H1 (cell line): ENCODE results near the gene ZNF763. TPM values are rescaled to one million over a fixed set of nuclear protein-coding genes. Genes with fewer than 3 reads are reported as not detected.

Experiments used
- CTCF ChIA-PET: fragments of 300-600 bp; sonication (Branson Sonifier 250); formaldehyde crosslinking; loops from one replicate; lab custom pipeline; 2021; ENCODE audit not compliant: partially characterized antibody; lab: Charles Lee
- POLR2A ChIA-PET: fragments of 300-600 bp; sonication (Branson Sonifier 250); formaldehyde crosslinking; loops from one replicate; lab custom pipeline; 2021; ENCODE audit warnings: inconsistent platforms; ENCODE audit not compliant: partially characterized antibody; lab: Charles Lee
- DNase-seq, 2 experiments: peaks; one replicate each; pipeline versions ENCODE4 v3.0.0 to v3.0.0-alpha.2; 2010 to 2022; ENCODE audit warnings: low spot score in 2 of 2, low read depth in 1 of 2, mixed read lengths in 1 of 2
- FAIRE-seq: peaks from 2 replicates; lab custom pipeline; 2011; peaks lifted over from hg19 to GRCh38; lab: Jason Lieb, UNC
- H2AFZ ChIP-seq: 2 replicates; pipeline ENCODE4 v1.8.1; 2012; ENCODE audit warnings: low read length, inconsistent platforms
- H2AK5ac ChIP-seq: 2 replicates; pipeline ENCODE4 v1.6.1; 2013; ENCODE audit warnings: low read depth, low read length
- H2BK120ac ChIP-seq: replicated peaks from 2 replicates; pipeline ENCODE3; 2013; ENCODE audit warnings: low read depth, low read length, inconsistent platforms
- H2BK12ac ChIP-seq: 2 replicates; pipeline ENCODE4 v1.6.1; 2013; ENCODE audit warnings: low read depth, low read length
- H2BK15ac ChIP-seq: 2 replicates; pipeline ENCODE4 v1.6.1; 2013; ENCODE audit warnings: low read length
- H2BK20ac ChIP-seq: 2 replicates; pipeline ENCODE4 v1.6.1; 2013; ENCODE audit warnings: low read length
- H2BK5ac ChIP-seq: 2 replicates; pipeline ENCODE4 v1.6.1; 2013; ENCODE audit warnings: low read depth, low read length
- H3K14ac ChIP-seq: 2 replicates; pipeline ENCODE4 v1.6.1; 2013; ENCODE audit warnings: inconsistent platforms; ENCODE audit not compliant: insufficient read length
- H3K18ac ChIP-seq: 2 replicates; pipeline ENCODE4 v1.6.1; 2013; ENCODE audit warnings: low read length; ENCODE audit errors: extremely low read depth
- H3K23ac ChIP-seq: 2 replicates; pipeline ENCODE4 v1.6.1; 2013; ENCODE audit warnings: inconsistent platforms; ENCODE audit not compliant: insufficient read length
- H3K23me2 ChIP-seq: 2 replicates; pipeline ENCODE4 v1.6.1; 2013; ENCODE audit warnings: low read depth, low read length
- H3K27ac ChIP-seq: 2 replicates; pipeline ENCODE4 v1.6.1; 2011; ENCODE audit warnings: low read depth, low read length, inconsistent platforms
- H3K27me3 ChIP-seq, 4 experiments: replicated peaks in 1 of 4; 1 replicate in 1 of 4; 2 replicates in 3 of 4; pipeline versions ENCODE4 v1.6.1 to v1.8.1; 2011 to 2013; ENCODE audit warnings: low read length in 3 of 4, mild to moderate bottlenecking in 3 of 4, inconsistent platforms in 2 of 4, mixed read lengths in 2 of 4, moderate library complexity in 1 of 4; ENCODE audit not compliant: control insufficient read depth in 3 of 4, insufficient read depth in 3 of 4; ENCODE audit errors: extremely low read depth in 1 of 4
- H3K36me3 ChIP-seq, 4 experiments: 2 replicates each; pipeline versions ENCODE4 v1.6.1 to v1.8.1; 2011 to 2013; ENCODE audit warnings: mild to moderate bottlenecking in 4 of 4, low read length in 3 of 4, moderate library complexity in 2 of 4, control low read depth in 1 of 4, inconsistent platforms in 1 of 4; ENCODE audit not compliant: insufficient read depth in 4 of 4, control insufficient read depth in 2 of 4
- H3K4ac ChIP-seq: replicated peaks from 2 replicates; pipeline ENCODE3; 2013; ENCODE audit warnings: low read length, low read depth, mixed read lengths, inconsistent platforms; ENCODE audit not compliant: insufficient read length
- H3K4me1 ChIP-seq, 4 experiments: replicated peaks in 1 of 4; 1 replicate in 1 of 4; 2 replicates in 3 of 4; pipeline versions ENCODE4 v1.6.1 to v1.8.1; 2011 to 2013; ENCODE audit warnings: low read length in 3 of 4, inconsistent platforms in 2 of 4, mixed read lengths in 1 of 4; ENCODE audit not compliant: insufficient read depth in 4 of 4, control insufficient read depth in 3 of 4
- H3K4me2 ChIP-seq, 2 experiments: 2 replicates each; pipeline versions ENCODE4 v1.6.1 to v1.8.1; 2011 to 2013; ENCODE audit warnings: low read depth in 2 of 2, low read length in 2 of 2, control low read depth in 1 of 2, inconsistent platforms in 1 of 2, mild to moderate bottlenecking in 1 of 2; ENCODE audit not compliant: insufficient read depth in 1 of 2
- H3K4me3 ChIP-seq, 4 experiments: fragments of 200-600, 300-600 bp in 1 of 4; sonication (generic), shearing (Covaris generic), sonication (Bioruptor Twin) in 1 of 4; 2 replicates each; pipeline versions ENCODE4 v1.5.1 to v1.8.1; 2011 to 2016; ENCODE audit warnings: low read length in 4 of 4, low read depth in 3 of 4, control low read depth in 2 of 4, inconsistent platforms in 2 of 4, mild to moderate bottlenecking in 2 of 4, mixed read lengths in 1 of 4, moderate library complexity in 1 of 4; ENCODE audit not compliant: insufficient read depth in 2 of 4; ENCODE audit errors: extremely low read depth in 1 of 4
- H3K56ac ChIP-seq: replicated peaks from 2 replicates; pipeline ENCODE3; 2013; ENCODE audit warnings: low read depth, mild to moderate bottlenecking, mixed read lengths, low read length, inconsistent platforms; ENCODE audit not compliant: insufficient read length
- H3K79me1 ChIP-seq: 2 replicates; pipeline ENCODE4 v1.6.1; 2013; ENCODE audit warnings: low read depth, low read length, control low read depth
- H3K79me2 ChIP-seq, 2 experiments: 2 replicates each; pipeline versions ENCODE4 v1.6.1 to v1.8.1; 2012 to 2013; ENCODE audit warnings: low read length in 2 of 2, mild to moderate bottlenecking in 2 of 2, inconsistent platforms in 1 of 2; ENCODE audit not compliant: insufficient read depth in 2 of 2, control insufficient read depth in 1 of 2
- H3K9ac ChIP-seq, 4 experiments: replicated peaks in 1 of 4; 1 replicate in 1 of 4; 2 replicates in 3 of 4; pipeline versions ENCODE4 v1.6.1 to v1.8.1; 2011 to 2013; ENCODE audit warnings: low read depth in 3 of 4, low read length in 3 of 4, control low read depth in 2 of 4, mild to moderate bottlenecking in 2 of 4, moderate library complexity in 2 of 4, inconsistent platforms in 1 of 4; ENCODE audit errors: extremely low read depth in 1 of 4
- H3K9me3 ChIP-seq, 2 experiments: 2 replicates each; pipeline versions ENCODE4 v1.6.1 to v1.8.1; 2012 to 2013; ENCODE audit warnings: mild to moderate bottlenecking in 2 of 2, moderate library complexity in 2 of 2, control low read depth in 1 of 2, inconsistent platforms in 1 of 2, low read depth in 1 of 2, low read length in 1 of 2, mixed read lengths in 1 of 2; ENCODE audit not compliant: insufficient read depth in 2 of 2
- H4K20me1 ChIP-seq, 2 experiments: replicated peaks in 1 of 2; 2 replicates each; pipeline versions ENCODE3 to v1.8.1; 2011 to 2013; ENCODE audit warnings: inconsistent platforms in 2 of 2, low read length in 2 of 2, mild to moderate bottlenecking in 1 of 2; ENCODE audit not compliant: insufficient read depth in 2 of 2, control insufficient read depth in 1 of 2
- H4K5ac ChIP-seq: 2 replicates; pipeline ENCODE4 v1.6.1; 2013; ENCODE audit warnings: low read length, low read depth, mixed read lengths, inconsistent platforms; ENCODE audit not compliant: insufficient read length
- H4K8ac ChIP-seq: 2 replicates; pipeline ENCODE4 v1.8.0; 2013; ENCODE audit warnings: mild to moderate bottlenecking, moderate library complexity, low read length, inconsistent platforms; ENCODE audit not compliant: insufficient read depth; ENCODE audit errors: extremely low read depth
- H4K91ac ChIP-seq: replicated peaks from 2 replicates; pipeline ENCODE3; 2013; ENCODE audit warnings: low read length, mixed read lengths, inconsistent platforms; ENCODE audit not compliant: insufficient read length
- CBX5 ChIP-seq: fragments of 300-800, 300-1000 bp; sonication (generic); IDR thresholded peaks from 2 replicates; pipeline ENCODE4 v1.7.1; 2016; ENCODE audit warnings: antibody characterized with exemption, low read length, low read depth
- CHD2 ChIP-seq: IDR thresholded peaks from 2 replicates; pipeline ENCODE4 v1.6.1; 2012; ENCODE audit warnings: low read length, improper control_type of control experiment
- GABPA ChIP-seq: IDR thresholded peaks from 2 replicates; pipeline ENCODE4 v1.6.1; 2011; ENCODE audit warnings: mild to moderate bottlenecking, low read length, moderate library complexity, borderline replicate concordance; ENCODE audit not compliant: insufficient read depth
- HDAC2 ChIP-seq, 2 experiments: fragments of 300-600 bp in 1 of 2; sonication (generic) in 1 of 2; IDR thresholded peaks; 2 replicates each; pipeline ENCODE4 v1.6.1; 2011 to 2012; ENCODE audit warnings: low read depth in 2 of 2, low read length in 2 of 2, mild to moderate bottlenecking in 2 of 2, moderate library complexity in 2 of 2, borderline replicate concordance in 1 of 2, inconsistent platforms in 1 of 2
- JUN ChIP-seq: IDR thresholded peaks from 2 replicates; pipeline ENCODE4 v1.6.1; 2011; ENCODE audit warnings: low read depth, mild to moderate bottlenecking, improper control_type of control experiment, low read length
- KDM4A ChIP-seq: IDR thresholded peaks from one replicate; pipeline ENCODE4 v1.7.1; 2012; ENCODE audit warnings: low read depth, mild to moderate bottlenecking, moderate library complexity, low read length, inconsistent platforms; ENCODE audit not compliant: severe bottlenecking
- MAFK ChIP-seq: IDR thresholded peaks from 2 replicates; pipeline ENCODE4 v1.6.1; 2012; ENCODE audit warnings: low read depth, mild to moderate bottlenecking, improper control_type of control experiment, low read length
- POLR2A ChIP-seq, 2 experiments: IDR thresholded peaks; 1 replicate in 1 of 2; 2 replicates in 1 of 2; pipeline ENCODE4 v1.6.1; 2011; ENCODE audit warnings: low read depth in 2 of 2, low read length in 2 of 2, mild to moderate bottlenecking in 2 of 2; ENCODE audit errors: control extremely low read depth in 1 of 2
- POLR2AphosphoS5 ChIP-seq: IDR thresholded peaks from 2 replicates; pipeline ENCODE4 v1.6.1; 2011; ENCODE audit warnings: low read depth, low read length
- RNF2 ChIP-seq: fragments of 200-900, 300-1000 bp; sonication (generic); IDR thresholded peaks from 2 replicates; pipeline ENCODE4 v1.7.1; 2016; ENCODE audit warnings: borderline replicate concordance, low read depth, mild to moderate bottlenecking, antibody characterized with exemption, low read length; ENCODE audit not compliant: poor library complexity, severe bottlenecking; ENCODE audit errors: missing control alignments
- SAP30 ChIP-seq: fragments of 300-600 bp; sonication (generic); IDR thresholded peaks from 2 replicates; pipeline ENCODE4 v1.7.1; 2012; ENCODE audit warnings: low read length, moderate library complexity, mild to moderate bottlenecking, inconsistent platforms; ENCODE audit not compliant: insufficient read depth, insufficient replicate concordance
- SP2 ChIP-seq: IDR thresholded peaks from 2 replicates; pipeline ENCODE4 v1.6.1; 2012; ENCODE audit warnings: mild to moderate bottlenecking, low read length, inconsistent platforms
- SRF ChIP-seq: IDR thresholded peaks from 2 replicates; pipeline ENCODE4 v1.6.1; 2011; ENCODE audit warnings: mild to moderate bottlenecking, low read depth, low read length, moderate library complexity
- TBP ChIP-seq: IDR thresholded peaks from 2 replicates; pipeline ENCODE4 v1.6.1; 2011; ENCODE audit warnings: low read depth, low read length, improper control_type of control experiment
- WGBS, 2 experiments: shearing (Covaris generic) in 1 of 2; methylation state at CpG; one replicate each; pipeline versions ENCODE4 v1.1.6 to v1.1.7; 2013 to 2015; ENCODE audit warnings: low lambda C conversion rate in 2 of 2, mixed read lengths in 2 of 2, inconsistent platforms in 1 of 2, low coverage in 1 of 2, missing lambda C conversion rate in 1 of 2; ENCODE audit not compliant: insufficient replicate concordance in 2 of 2, insufficient coverage in 1 of 2, insufficient read length in 1 of 2; ENCODE audit errors: extremely low coverage in 1 of 2, missing lambda C conversion rate in 1 of 2; 5-methylcytosine and 5-hydroxymethylcytosine counted together
- polyA plus RNA-seq, 7 experiments: library from polyadenylated mRNA; depleted of rRNA in 3 of 7; stranded (reverse) in 5 of 7; unstranded in 2 of 7; fragments of >200 nt in 5 of 7; fragments of 200-250 nt in 2 of 7; gene quantifications; 1 replicate in 5 of 7; 2 replicates in 1 of 7; 4 replicates in 1 of 7; pipeline versions ENCODE4 v1.2.1 to v1.2.3, GENCODE V29; 2011 to 2013; ENCODE audit warnings: missing spikeins in 2 of 7, mixed read lengths in 2 of 7
- total RNA-seq: library from RNA; stranded (reverse); fragmentation: NEBNext Ultra II Directional; extraction: Animal tissue kit (Norgen Biotek cat#: 25700); gene quantifications from 2 replicates; pipeline ENCODE4 v1.2.1, GENCODE V29; 2021

The ZNF763 gene
- total and polyA plus RNA-seq, 2 of the 8 experiments (the other 6 are each of a cell fraction or from before 2014, with no cell fraction given) = 0.39 to 1.7 TPM

GRCh38 chr19:11944656-11945055, 20.2 kb upstream of the ZNF763 start:
- WGBS, 2 experiments = 84% methylated on average over 4 of the region's 4 CpGs; no CpG with 5 or more reads in 1 of the 2 experiments
- TF ChIP-seq HDAC2 (IDR thresholded peaks at IDR 0.05; ENCODE audit: borderline replicate concordance in 1 of 2, low read depth in 2 of 2, low read length in 2 of 2) (no peak), RNF2 (no peak), CHD2 (no peak), GABPA (no peak), SAP30 (no peak), SP2 (no peak), CBX5 (no peak), MAFK (no peak), SRF (no peak), POLR2AphosphoS5 (no peak), POLR2A (IDR thresholded peaks at IDR 0.05; ENCODE audit: control extremely low read depth in 1 of 2, low read depth in 2 of 2, low read length in 2 of 2) (no peak), TBP (no peak), KDM4A (no peak), JUN (no peak)

More at GRCh38 chr19:11944656-11945055, 20.2 kb upstream of the ZNF763 start:
- no peak overlapping the region for H4K8ac ChIP-seq
- H3K9ac ChIP-seq = no peak overlapping the region
- no peak overlapping the region for H2AFZ ChIP-seq
- ChIA-PET CTCF (interaction anchor here (1.1 to 1.9 kb wide), 5 partner anchors 20 to 118 kb away, joined by 3 to 8 read pairs (median 3); partner anchors contain the start of gene ZNF763), POLR2A (no interaction called here)
- H3K27me3 ChIP-seq = no peaks in the 10 kb centered on the region
- H3K9me3 ChIP-seq = peaks cover 80 to 99% of the 10 kb centered on the region in 2 experiments
- H3K4me1 ChIP-seq = no peaks in the 10 kb centered on the region
- FAIRE-seq (no peak), DNase-seq (no peak)
- no peak overlapping the region for H2BK20ac ChIP-seq
- H3K4ac ChIP-seq = no peak overlapping the region
- no peak overlapping the region for H3K27ac ChIP-seq
- H2BK5ac ChIP-seq = no peak overlapping the region
- H2BK120ac ChIP-seq = no peak overlapping the region
- no peak overlapping the region for H3K4me3 ChIP-seq
- H3K36me3 ChIP-seq = peaks cover 10 to 79% (median 28%) of the 10 kb centered on the region in 4 experiments; a peak in 6 of 8 replicates
- no peak overlapping the region for H4K91ac ChIP-seq
- peaks cover 0 to 4% of the 10 kb centered on the region in 2 experiments; a peak in 2 of 4 replicates for H3K79me2 ChIP-seq
- no peak overlapping the region for H3K4me2 ChIP-seq
- H4K5ac ChIP-seq = no peak overlapping the region
- H2BK15ac ChIP-seq = no peak overlapping the region
- H3K14ac ChIP-seq = no peak overlapping the region
- H3K56ac ChIP-seq = no peak overlapping the region
- no peaks in the 10 kb centered on the region for H3K23me2 ChIP-seq
- H3K23ac ChIP-seq = no peak overlapping the region
- H3K79me1 ChIP-seq = no peaks in the 10 kb centered on the region; the same call in 1 of the 2 replicates
- H2BK12ac ChIP-seq = no peak overlapping the region
- no peak overlapping the region for H2AK5ac ChIP-seq
- H3K18ac ChIP-seq = no peak overlapping the region
- no peaks in the 10 kb centered on the region for H4K20me1 ChIP-seq
